HL-60 (cell line): Measurements from ENCODE around the gene LAMTOR5.

Experiments used
- CTCF ChIP-seq: IDR thresholded peaks from one replicate; pipeline ENCODE4 v1.5.1; 2011; ENCODE audit warnings: low read length, control low read depth, inconsistent platforms; ENCODE audit not compliant: insufficient read depth
- GABPA ChIP-seq: IDR thresholded peaks from 2 replicates; pipeline ENCODE4 v1.6.1; 2012; ENCODE audit warnings: low read depth
- REST ChIP-seq: IDR thresholded peaks from 2 replicates; pipeline ENCODE4 v1.6.1; 2012; ENCODE audit warnings: low read depth; ENCODE audit not compliant: insufficient replicate concordance

- TF ChIP-seq CTCF (no peak), GABPA (no peak), REST (no peak)
Observed at GRCh38 chr1:110450929-110451328, 43.4 kb upstream of the LAMTOR5 start, which contains the start of gene PROK1.
